ENCODE results near the gene RESP18. TPM values are rescaled to one million over a fixed set of nuclear protein-coding genes. Genes with fewer than 3 reads are reported as not detected.
"Not testable (repeated sequence)": the region's sequence is repeated elsewhere in the genome, so short reads cannot be mapped to it uniquely, and the experiment has no call there.

Gene RESP18
- total RNA-seq, 1 donor from 2014 or later, result not detected

DNA sequence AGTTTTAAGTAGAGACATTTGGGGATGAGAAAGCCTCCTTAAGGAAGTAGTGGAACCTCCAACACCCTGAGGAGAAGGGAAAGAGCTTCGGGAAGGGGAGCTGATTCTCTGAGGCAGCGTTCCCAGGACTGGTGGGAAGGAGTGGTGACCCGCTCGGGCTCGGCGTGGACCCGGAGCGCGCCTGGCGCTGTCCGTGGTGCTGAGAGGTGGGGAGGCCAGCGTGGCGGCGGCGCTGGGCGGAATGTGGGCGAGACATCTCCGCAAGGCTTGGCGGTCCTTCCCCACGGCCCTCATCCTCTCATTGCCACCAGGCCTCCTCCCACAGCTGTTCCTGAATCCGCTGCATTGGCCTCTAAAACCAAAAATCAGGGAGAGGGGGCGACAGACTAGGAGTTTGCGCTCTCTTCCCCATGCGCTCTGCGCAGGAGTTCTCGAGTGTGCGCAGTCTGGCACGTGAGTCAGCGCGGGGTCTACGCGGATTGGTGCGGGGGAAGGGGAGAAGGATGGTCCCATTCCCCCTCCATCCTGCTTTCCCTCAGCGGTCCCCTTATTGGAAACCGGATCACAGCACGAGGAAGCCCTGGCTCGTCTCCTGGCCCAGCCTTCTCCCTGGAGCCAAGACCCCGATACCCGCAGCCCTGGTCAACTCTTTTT is 857 bp downstream of the RESP18 start:
- H3K4me3 ChIP-seq (ENCODE audit: low read depth, low read length), result no peak overlapping the region
- TF ChIP-seq, protein P1, sequence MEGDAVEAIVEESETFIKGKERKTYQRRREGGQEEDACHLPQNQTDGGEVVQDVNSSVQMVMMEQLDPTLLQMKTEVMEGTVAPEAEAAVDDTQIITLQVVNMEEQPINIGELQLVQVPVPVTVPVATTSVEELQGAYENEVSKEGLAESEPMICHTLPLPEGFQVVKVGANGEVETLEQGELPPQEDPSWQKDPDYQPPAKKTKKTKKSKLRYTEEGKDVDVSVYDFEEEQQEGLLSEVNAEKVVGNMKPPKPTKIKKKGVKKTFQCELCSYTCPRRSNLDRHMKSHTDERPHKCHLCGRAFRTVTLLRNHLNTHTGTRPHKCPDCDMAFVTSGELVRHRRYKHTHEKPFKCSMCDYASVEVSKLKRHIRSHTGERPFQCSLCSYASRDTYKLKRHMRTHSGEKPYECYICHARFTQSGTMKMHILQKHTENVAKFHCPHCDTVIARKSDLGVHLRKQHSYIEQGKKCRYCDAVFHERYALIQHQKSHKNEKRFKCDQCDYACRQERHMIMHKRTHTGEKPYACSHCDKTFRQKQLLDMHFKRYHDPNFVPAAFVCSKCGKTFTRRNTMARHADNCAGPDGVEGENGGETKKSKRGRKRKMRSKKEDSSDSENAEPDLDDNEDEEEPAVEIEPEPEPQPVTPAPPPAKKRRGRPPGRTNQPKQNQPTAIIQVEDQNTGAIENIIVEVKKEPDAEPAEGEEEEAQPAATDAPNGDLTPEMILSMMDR (conservative IDR thresholded peaks at IDR 0.05; ENCODE audit: low read depth, low read length), result no peak
- DNase-seq (ENCODE audit: low read depth), result no peak

- TF ChIP-seq, protein P1 (conservative IDR thresholded peaks at IDR 0.05; ENCODE audit: low read depth, low read length), result no peak
- H3K4me3 ChIP-seq (ENCODE audit: low read depth, low read length), result no peak overlapping the region
- DNase-seq (ENCODE audit: low read depth), result no peak
Observed at GRCh38 chr2:219327719-219328118, 4.8 kb downstream of the RESP18 start.

DNA sequence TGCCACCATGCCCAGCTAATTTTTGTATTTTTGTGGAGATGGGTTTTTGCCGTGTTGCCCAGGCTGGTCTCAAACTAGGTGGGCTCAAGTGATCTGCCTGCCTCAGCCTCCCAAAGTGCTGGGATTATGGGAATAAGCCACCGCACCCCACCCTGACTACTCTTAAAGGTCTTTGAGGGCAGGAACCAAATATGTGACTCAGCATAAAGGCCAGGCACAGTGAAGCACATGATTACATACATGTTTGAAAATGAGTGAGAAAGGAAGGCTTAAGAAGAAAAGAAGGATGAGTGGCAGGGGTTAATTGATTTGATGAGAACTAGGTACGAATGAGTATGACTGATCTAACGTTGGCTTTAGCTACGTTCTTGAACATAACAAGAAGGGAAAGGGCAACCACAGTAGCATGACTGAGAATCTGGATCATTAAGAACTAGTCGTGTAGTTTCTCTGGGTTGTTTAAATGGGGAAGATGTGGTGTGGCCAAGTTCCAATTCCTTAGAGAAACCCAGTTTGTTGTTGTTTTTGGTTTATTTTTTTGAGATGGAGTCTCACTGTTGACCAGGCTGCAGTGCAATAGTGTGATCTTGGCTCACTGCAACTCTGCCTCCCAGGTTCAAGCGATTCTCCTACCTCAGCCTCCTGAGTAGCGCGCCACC is 6.8 kb downstream of the RESP18 start:
- no peak for DNase-seq (ENCODE audit: low read depth)
- H3K4me3 ChIP-seq (ENCODE audit: low read depth, low read length), result no peak overlapping the region
- TF ChIP-seq, protein P1 (conservative IDR thresholded peaks at IDR 0.05; ENCODE audit: low read depth, low read length), result no peak

DNA sequence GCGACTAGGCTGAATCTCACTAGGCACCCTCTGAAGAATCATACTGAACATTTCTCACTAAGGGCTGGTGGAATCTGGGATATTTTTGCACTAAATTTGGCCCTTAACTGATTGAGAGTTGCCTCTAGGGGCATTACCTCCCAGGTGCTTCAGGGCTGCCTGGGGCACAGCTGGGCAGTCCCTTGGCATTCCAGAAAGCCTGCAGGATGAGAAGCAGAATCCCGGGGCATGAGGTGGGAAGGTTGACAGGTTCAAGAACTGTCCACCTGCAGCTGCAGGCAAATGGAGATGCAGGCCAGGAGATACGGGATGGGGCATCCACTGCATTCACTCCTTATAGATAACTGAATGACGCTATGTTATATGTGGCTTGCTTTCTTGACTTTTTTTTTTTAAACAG is 7.4 kb downstream of the RESP18 start:
- no peak for DNase-seq (ENCODE audit: low read depth)
- TF ChIP-seq, protein P1 (conservative IDR thresholded peaks at IDR 0.05; ENCODE audit: low read depth, low read length), result no peak
- H3K4me3 ChIP-seq (ENCODE audit: low read depth, low read length), result no peak overlapping the region

GRCh38 chr2:219323434-219323833 is 9.1 kb downstream of the RESP18 start:
- H3K4me3 ChIP-seq (ENCODE audit: low read depth, low read length), result no peak overlapping the region
- TF ChIP-seq, protein P1 (conservative IDR thresholded peaks at IDR 0.05; ENCODE audit: low read depth, low read length), result no peak
- DNase-seq (ENCODE audit: low read depth), result no peak

DNA sequence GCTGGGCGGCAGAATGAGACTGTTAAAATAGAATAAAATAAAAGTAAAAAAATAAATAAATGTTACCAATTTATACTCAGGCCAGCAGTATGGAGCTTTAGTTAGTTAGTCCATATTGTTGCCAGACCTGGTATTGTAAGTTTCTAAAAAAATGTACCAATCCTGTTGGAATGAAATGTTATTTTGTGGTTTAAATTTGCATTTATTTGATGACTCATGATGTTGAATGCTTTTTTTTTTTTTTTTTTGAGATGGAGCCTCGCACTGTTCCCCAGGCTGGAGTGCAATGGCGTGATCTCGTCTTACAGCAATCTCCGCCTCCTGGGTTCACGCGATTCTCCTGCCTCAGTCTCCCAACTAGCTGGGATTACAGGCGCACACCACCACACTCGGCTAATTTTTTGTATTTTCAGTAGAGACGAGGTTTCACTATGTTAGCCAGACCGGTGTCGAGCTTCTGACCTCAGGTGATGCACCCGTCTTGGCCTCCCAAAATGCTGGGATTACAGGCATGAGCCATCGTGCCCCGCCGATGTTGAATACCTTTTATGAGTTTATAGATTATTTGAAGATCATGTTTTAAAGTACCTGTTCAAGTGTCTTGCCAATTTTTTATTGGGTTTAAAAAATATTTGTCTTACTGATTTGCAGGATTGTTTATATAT is 17.6 kb downstream of the RESP18 start:
- no peak overlapping the region for H3K4me3 ChIP-seq (ENCODE audit: low read depth, low read length)
- TF ChIP-seq, protein P1 (conservative IDR thresholded peaks at IDR 0.05; ENCODE audit: low read depth, low read length), result no peak
- DNase-seq (ENCODE audit: low read depth), result no peak

DNA sequence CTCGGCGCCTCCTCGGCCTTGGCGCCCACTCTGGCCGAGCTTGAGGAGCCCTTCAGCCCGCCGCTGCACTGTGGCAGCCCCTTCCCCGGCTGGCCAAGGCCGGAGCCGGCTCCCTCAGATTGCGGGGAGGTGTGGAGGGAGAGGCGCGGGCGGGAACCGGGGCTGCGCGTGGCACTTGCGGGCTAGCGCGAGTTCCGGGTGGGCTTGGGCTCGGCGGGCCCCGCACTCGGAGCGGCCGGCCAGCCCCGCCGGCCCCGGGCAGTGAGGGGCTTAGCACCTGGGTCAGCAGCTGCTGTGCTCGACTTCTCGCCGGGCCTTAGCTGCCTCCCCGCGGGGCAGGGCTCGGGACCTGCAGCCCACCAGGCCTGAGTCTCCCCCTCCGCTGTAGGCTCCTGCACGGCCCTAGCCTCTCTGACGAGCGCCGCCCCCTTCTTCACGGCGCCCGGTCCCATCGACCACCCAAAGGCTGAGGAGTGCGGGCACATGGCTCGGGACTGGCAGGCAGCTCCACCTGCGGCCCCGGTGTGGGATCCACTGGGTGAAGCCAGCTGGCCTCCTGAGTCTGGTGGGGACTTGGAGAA is 19.8 kb downstream of the RESP18 start:
- not testable (repeated sequence) for H3K4me3 ChIP-seq (ENCODE audit: low read depth, low read length); DNase-seq (ENCODE audit: low read depth)

All from epithelial cell of proximal tubule (primary cell).